Nephron progenitor cell (in vitro differentiated cells): ENCODE results near the gene LCA5.

Experiments
- DNase-seq: peaks from one replicate; pipeline ENCODE4 v3.0.0; 2021
- H3K27ac Mint-ChIP-seq: 2 replicates; pipeline ENCODE4 v1.8.0; 2021; ENCODE audit warnings: mild to moderate bottlenecking, moderate library complexity, mixed read lengths
- H3K27me3 Mint-ChIP-seq: 2 replicates; pipeline ENCODE4 v1.8.0; 2021; ENCODE audit warnings: mild to moderate bottlenecking, low read depth, mixed read lengths; ENCODE audit not compliant: poor library complexity
- H3K36me3 Mint-ChIP-seq: 2 replicates; pipeline ENCODE4 v1.8.0; 2021; ENCODE audit warnings: low read depth, mixed read lengths
- H3K4me1 Mint-ChIP-seq: 2 replicates; pipeline ENCODE4 v1.8.0; 2021; ENCODE audit warnings: mixed read lengths
- H3K4me3 Mint-ChIP-seq: 2 replicates; pipeline ENCODE4 v1.8.0; 2021; ENCODE audit warnings: mild to moderate bottlenecking, moderate library complexity, mixed read lengths
- H3K9me3 Mint-ChIP-seq: 2 replicates; pipeline ENCODE4 v1.8.0; 2021; ENCODE audit warnings: mild to moderate bottlenecking, moderate library complexity, mixed read lengths
- CTCF ChIP-seq: fragments of 200-600 bp; sonication (generic); IDR thresholded peaks from 2 replicates; pipeline ENCODE4 v1.5.0; 2021; ENCODE audit warnings: antibody characterized with exemption

Gene LCA5

DNA sequence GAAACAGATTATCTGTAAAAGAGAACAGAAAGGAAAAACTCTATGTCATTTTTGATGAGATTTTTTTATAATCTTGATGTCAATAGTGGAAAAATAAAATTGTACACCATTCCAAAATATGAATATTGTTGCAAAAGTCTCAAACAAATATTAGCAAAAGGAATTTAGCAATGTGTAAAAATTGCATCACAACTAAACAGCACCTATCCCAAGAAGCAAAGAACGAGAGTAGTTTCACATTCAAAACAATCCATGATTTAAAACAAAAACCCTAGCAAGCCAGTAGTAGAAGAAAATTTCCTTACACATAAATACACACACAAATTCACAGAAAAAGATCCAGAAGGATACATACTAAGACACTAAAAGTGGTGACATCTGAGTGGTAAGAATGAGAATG is 38.4 kb downstream of the LCA5 start:
- H3K9me3 Mint-ChIP-seq = no peaks in the 10 kb centered on the region
- peaks cover 8% of the 10 kb centered on the region for H3K36me3 Mint-ChIP-seq
- H3K27ac Mint-ChIP-seq = no peak overlapping the region
- H3K4me1 Mint-ChIP-seq = peaks cover 11% of the 10 kb centered on the region
- H3K27me3 Mint-ChIP-seq = peaks cover 3% of the 10 kb centered on the region
- no peak for DNase-seq
- H3K4me3 Mint-ChIP-seq = no peak overlapping the region
- no peak for TF ChIP-seq CTCF

DNA sequence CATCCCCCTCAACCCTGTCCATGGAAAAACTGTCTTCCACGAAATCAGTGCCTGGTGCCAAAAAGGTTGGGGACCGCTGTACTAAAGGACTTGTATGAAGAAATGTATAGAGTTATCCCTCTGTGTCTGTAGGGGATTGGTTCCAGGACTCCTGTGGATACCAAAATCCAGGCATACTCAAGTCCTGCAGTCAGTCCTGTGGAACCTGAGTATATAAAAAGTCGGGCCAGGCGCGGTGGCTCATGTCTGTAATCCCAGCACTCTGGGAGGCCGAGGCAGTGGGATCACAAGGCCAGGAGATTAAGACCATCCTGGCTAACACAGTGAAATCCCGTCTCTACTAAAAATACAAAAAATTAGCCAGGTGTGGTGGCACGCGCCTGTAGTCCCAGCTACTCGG is 42.0 kb downstream of the LCA5 start:
- no peaks in the 10 kb centered on the region for H3K9me3 Mint-ChIP-seq
- no peak overlapping the region for H3K27ac Mint-ChIP-seq
- peaks cover 13% of the 10 kb centered on the region for H3K36me3 Mint-ChIP-seq

DNA sequence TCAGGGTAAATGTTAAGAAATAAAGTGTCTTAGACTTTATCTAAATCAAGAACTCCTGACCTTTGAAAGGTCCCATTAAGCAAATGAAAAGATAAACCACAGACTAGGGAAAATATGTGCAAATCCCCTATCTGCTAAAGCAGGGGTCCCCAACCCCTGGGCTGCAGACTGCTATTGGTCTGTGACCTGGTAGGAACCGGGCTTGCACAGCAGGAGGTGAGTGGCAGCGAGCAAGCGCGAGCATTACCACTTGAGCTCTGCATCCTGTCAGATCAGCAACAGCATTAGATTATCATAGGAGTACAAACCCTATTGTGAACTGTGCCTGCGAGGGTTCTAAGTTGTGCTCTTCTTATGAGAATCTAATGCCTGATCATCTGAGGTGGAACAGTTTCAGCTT is 42.4 kb downstream of the LCA5 start:
- Mint-ChIP-seq H3K4me1 (peaks cover 13% of the 10 kb centered on the region), H3K4me3 (no peak overlapping the region), H3K27ac (no peak overlapping the region), H3K36me3 (peaks cover 13% of the 10 kb centered on the region), H3K9me3 (no peaks in the 10 kb centered on the region), H3K27me3 (peaks cover 4% of the 10 kb centered on the region)
- DNase-seq = peak; percentile 10
- TF ChIP-seq CTCF = no peak

More for the DNA sequence above, 42.0 kb downstream of the LCA5 start:
- peaks cover 4% of the 10 kb centered on the region for H3K27me3 Mint-ChIP-seq
- no peak overlapping the region for H3K4me3 Mint-ChIP-seq
- H3K4me1 Mint-ChIP-seq = peaks cover 13% of the 10 kb centered on the region
- no peak for TF ChIP-seq CTCF
- no peak for DNase-seq

DNA sequence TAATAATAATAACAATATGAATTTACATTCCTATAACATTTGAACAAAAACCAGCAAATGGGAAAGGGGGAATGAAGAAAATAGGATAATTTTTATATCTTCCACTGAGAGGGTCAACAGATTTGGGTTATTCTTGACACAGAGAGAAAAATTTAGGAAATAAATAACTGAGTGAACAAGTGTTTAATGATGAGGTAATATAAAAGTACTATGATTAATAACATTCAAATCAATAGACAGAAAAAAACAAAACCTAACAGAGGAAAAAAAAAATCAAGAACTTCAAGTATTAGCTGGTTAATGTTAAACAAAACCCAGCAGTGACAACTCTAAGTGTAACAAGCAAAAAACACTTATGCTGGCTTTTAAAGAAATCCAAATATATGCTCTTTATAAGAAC is 66.5 kb downstream of the LCA5 start:
- no peaks in the 10 kb centered on the region for H3K27me3 Mint-ChIP-seq
- H3K27ac Mint-ChIP-seq = no peak overlapping the region
- no peaks in the 10 kb centered on the region for H3K9me3 Mint-ChIP-seq
- no peak for TF ChIP-seq CTCF
- DNase-seq = no peak
- H3K4me1 Mint-ChIP-seq = peaks cover 23% of the 10 kb centered on the region
- no peaks in the 10 kb centered on the region for H3K36me3 Mint-ChIP-seq
- no peak overlapping the region for H3K4me3 Mint-ChIP-seq

- H3K4me3 Mint-ChIP-seq = no peak overlapping the region
- TF ChIP-seq CTCF = no peak
- no peaks in the 10 kb centered on the region for H3K36me3 Mint-ChIP-seq
- no peaks in the 10 kb centered on the region for H3K9me3 Mint-ChIP-seq
- DNase-seq = no peak
- H3K27me3 Mint-ChIP-seq = no peaks in the 10 kb centered on the region
- peaks cover 23% of the 10 kb centered on the region for H3K4me1 Mint-ChIP-seq
- H3K27ac Mint-ChIP-seq = no peak overlapping the region
These were observed 67.6 kb downstream of the LCA5 start for GRCh38 chr6:79469376-79470246.

GRCh38 chr6:79468587-79468986 is 68.6 kb downstream of the LCA5 start:
- H3K4me1 Mint-ChIP-seq = peaks cover 26% of the 10 kb centered on the region
- H3K9me3 Mint-ChIP-seq = no peaks in the 10 kb centered on the region
- no peaks in the 10 kb centered on the region for H3K27me3 Mint-ChIP-seq
- no peak for TF ChIP-seq CTCF
- H3K36me3 Mint-ChIP-seq = no peaks in the 10 kb centered on the region
- DNase-seq = no peak
- no peak overlapping the region for H3K4me3 Mint-ChIP-seq
- no peak overlapping the region for H3K27ac Mint-ChIP-seq
